Sigmoid colon (tissue), 7 donors: ENCODE data around the gene RINL. TPM values are rescaled to one million over a fixed set of nuclear protein-coding genes. Genes with fewer than 3 reads are reported as not detected.
A peak's percentile ranks its signal among the peaks of the same experiment; 100 is the strongest.

ENCODE experiments used
- DNase-seq: peaks from one replicate; pipeline ENCODE4 v3.0.0-alpha.2; 2019
- H3K27ac ChIP-seq, 4 donors: fragments of 200-600 bp; sonication (generic); one replicate each; pipeline ENCODE4 v1.5.1; 2016 to 2019; ENCODE audit warnings: mild to moderate bottlenecking in 1 of 4
- H3K27me3 ChIP-seq, 3 donors: fragments of 200-600 bp; sonication (generic); one replicate each; pipeline ENCODE4 v1.5.1; 2019; ENCODE audit warnings: mild to moderate bottlenecking in 1 of 3
- H3K36me3 ChIP-seq, 4 donors: fragments of 200-600 bp; sonication (generic); one replicate each; pipeline ENCODE4 v1.5.1; 2016 to 2019
- H3K4me1 ChIP-seq, 4 donors: fragments of 200-600 bp; sonication (generic); one replicate each; pipeline ENCODE4 v1.5.1; 2017 to 2019
- H3K4me3 ChIP-seq, 4 donors: fragments of 200-600 bp; sonication (generic); one replicate each; pipeline ENCODE4 v1.5.1; 2017 to 2019; ENCODE audit warnings: mild to moderate bottlenecking in 2 of 4, moderate library complexity in 1 of 4
- H3K9me3 ChIP-seq, 4 donors: fragments of 200-600 bp in 3 of 4; sonication (generic) in 3 of 4; one replicate each; pipeline versions ENCODE4 v1.5.1 to v1.6.1; 2013 to 2019
- EP300 ChIP-seq, 4 donors: sonication (generic); formaldehyde crosslinking; IDR thresholded peaks; one replicate each; pipeline ENCODE4 v1.6.1; 2017; ENCODE audit warnings: antibody characterized with exemption in 4 of 4
- POLR2A ChIP-seq, 2 donors: fragments of 450-650 bp; IDR thresholded peaks; one replicate each; pipeline ENCODE4 v1.6.1; 2016; ENCODE audit warnings: antibody characterized with exemption in 2 of 2, mild to moderate bottlenecking in 2 of 2, moderate library complexity in 2 of 2
- POLR2AphosphoS5 ChIP-seq, 4 donors: sonication (generic); formaldehyde crosslinking; IDR thresholded peaks; one replicate each; pipeline ENCODE4 v1.6.1; 2017; ENCODE audit warnings: antibody characterized with exemption in 4 of 4
- WGBS, 2 donors: extraction: QIAGEN DNeasy Blood & Tissue Kit; methylation state at CpG; one replicate each; pipeline ENCODE4 v1.1.7; 2013; 5-methylcytosine and 5-hydroxymethylcytosine counted together
- intact Hi-C: fragments of 100-400 bp; cut with DNase I; formaldehyde crosslinking; loops from one replicate; pipeline ENCODE4 v1.15.1; 2023
- polyA plus RNA-seq, 3 donors: library from polyadenylated mRNA; stranded (reverse); fragments of 200-250 nt; gene quantifications; one replicate each; pipeline ENCODE4 v1.2.3, GENCODE V29; 2013
- total RNA-seq, 4 donors: library from RNA; depleted of rRNA; stranded (reverse); fragments of >200 nt; gene quantifications; one replicate each; pipeline ENCODE4 v1.1.0, GENCODE V29; 2016
- TF ChIP-seq, protein P1 (sequence below), 4 experiments: fragments of 450-650 bp in 3 of 4; fragments of 200-600 bp in 1 of 4; IDR thresholded peaks; one replicate each; pipeline ENCODE4 v1.5.1; 2016 to 2019; ENCODE audit warnings: antibody characterized with exemption in 4 of 4, mild to moderate bottlenecking in 3 of 4, moderate library complexity in 2 of 4
- donor health status: healthy with polysubstance abuse.
- donor health status: Bipolar disorder and iron deficiency.
- donor health status: healthy.

Gene RINL
- total and polyA plus RNA-seq, 7 donors: 3.5 to 17.6 (median 4.8) TPM

DNA sequence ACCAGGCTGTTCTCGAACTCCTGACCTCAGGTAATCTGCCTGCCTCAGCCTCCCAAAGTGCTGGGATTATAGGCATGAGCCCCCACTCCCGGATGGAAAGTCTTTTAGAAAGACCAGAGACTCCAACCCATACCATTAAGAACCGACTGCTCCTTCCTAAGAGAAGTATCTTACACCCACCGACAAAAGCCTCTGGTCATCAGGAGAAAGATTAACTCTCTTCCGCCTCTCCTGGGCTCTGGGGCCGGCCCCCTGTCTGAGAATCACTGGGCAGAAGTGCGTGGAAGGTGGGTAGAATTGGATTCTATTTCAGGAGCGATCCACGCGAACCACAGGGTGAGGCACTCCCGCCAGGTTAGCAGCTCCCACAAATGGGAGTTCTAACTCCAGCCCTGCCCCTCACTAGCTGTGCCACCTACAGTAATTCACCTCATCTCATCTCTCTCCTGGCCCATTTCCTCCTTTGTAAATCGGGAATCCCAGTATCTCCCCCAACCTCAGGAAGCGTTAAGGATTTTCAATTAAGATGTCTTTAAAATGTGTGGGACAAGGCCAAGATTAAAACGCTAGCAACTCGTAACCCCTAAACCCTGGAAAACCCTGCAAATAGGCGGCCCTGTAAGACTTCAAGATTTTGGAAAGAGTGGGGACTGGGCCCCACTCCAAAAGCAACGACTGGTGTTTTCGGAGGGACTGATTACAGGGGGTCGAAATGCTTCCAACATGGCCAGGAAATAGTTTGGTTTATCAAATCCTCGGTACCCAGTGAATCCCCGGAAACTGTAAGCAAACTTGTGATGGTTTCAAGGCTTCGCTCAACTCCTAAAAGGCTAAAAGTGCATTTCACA lies 29.6 kb downstream of the RINL start:
- Histone ChIP-seq H3K27ac (peak overlapping the region; percentile 100), H3K27me3 (no peaks in the 10 kb centered on the region), H3K4me1 (peaks cover 0 to 68% (median 53%) of the 10 kb centered on the region in 4 donors), H3K9me3 (no peaks in the 10 kb centered on the region), H3K36me3 (peaks cover 34 to 42% (median 39%) of the 10 kb centered on the region in 4 donors), H3K4me3 (peak overlapping the region; percentile 73 to 100 (median 98))
- DNase-seq: no peak
- intact Hi-C loops: loop anchor here (1.0 kb wide), 1 partner anchor 16 kb away; no protein-coding TSS in a partner anchor
- TF ChIP-seq POLR2A (IDR thresholded peaks at IDR 0.05) (no peak), EP300 (IDR thresholded peaks at IDR 0.05) (no peak), POLR2AphosphoS5 (IDR thresholded peaks at IDR 0.05) (no peak)
- TF ChIP-seq, protein P1, sequence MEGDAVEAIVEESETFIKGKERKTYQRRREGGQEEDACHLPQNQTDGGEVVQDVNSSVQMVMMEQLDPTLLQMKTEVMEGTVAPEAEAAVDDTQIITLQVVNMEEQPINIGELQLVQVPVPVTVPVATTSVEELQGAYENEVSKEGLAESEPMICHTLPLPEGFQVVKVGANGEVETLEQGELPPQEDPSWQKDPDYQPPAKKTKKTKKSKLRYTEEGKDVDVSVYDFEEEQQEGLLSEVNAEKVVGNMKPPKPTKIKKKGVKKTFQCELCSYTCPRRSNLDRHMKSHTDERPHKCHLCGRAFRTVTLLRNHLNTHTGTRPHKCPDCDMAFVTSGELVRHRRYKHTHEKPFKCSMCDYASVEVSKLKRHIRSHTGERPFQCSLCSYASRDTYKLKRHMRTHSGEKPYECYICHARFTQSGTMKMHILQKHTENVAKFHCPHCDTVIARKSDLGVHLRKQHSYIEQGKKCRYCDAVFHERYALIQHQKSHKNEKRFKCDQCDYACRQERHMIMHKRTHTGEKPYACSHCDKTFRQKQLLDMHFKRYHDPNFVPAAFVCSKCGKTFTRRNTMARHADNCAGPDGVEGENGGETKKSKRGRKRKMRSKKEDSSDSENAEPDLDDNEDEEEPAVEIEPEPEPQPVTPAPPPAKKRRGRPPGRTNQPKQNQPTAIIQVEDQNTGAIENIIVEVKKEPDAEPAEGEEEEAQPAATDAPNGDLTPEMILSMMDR (IDR thresholded peaks at IDR 0.05): no peak
- WGBS, 2 donors: 8 to 27% methylated on average over 22 of the region's 22 CpGs

DNA sequence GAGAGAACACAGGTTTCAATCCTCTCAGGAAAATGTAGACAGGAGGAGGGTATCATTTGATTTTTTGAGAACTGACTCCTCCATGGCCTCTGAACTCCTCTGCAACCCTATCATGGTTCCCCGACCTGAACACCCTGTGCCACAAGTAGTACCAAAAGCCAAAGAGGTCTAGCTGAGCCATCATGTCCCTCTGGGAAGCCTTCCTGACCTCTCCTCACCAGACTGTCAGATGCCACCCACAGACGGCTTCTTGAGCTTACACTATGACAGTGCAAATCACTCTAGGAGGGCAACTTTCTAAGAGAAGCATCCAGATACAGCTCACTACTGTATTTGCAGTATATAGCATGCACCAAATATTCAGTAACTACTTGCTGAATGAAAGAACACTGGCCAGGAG lies 32.0 kb downstream of the RINL start:
- no peak for DNase-seq
- Histone ChIP-seq H3K4me1 (peaks cover 0 to 58% (median 44%) of the 10 kb centered on the region in 4 donors), H3K36me3 (peaks cover 56 to 67% (median 64%) of the 10 kb centered on the region in 4 donors), H3K27me3 (no peaks in the 10 kb centered on the region), H3K27ac (no peak overlapping the region), H3K4me3 (no peak overlapping the region), H3K9me3 (no peaks in the 10 kb centered on the region)
- TF ChIP-seq POLR2A (IDR thresholded peaks at IDR 0.05) (no peak), POLR2AphosphoS5 (IDR thresholded peaks at IDR 0.05) (no peak), EP300 (IDR thresholded peaks at IDR 0.05) (no peak)
- TF ChIP-seq, protein P1 (IDR thresholded peaks at IDR 0.05): no peak
- intact Hi-C loops: no loop called here
- 76 to 78% methylated on average over 2 of the region's 2 CpGs for WGBS, 2 donors

DNA sequence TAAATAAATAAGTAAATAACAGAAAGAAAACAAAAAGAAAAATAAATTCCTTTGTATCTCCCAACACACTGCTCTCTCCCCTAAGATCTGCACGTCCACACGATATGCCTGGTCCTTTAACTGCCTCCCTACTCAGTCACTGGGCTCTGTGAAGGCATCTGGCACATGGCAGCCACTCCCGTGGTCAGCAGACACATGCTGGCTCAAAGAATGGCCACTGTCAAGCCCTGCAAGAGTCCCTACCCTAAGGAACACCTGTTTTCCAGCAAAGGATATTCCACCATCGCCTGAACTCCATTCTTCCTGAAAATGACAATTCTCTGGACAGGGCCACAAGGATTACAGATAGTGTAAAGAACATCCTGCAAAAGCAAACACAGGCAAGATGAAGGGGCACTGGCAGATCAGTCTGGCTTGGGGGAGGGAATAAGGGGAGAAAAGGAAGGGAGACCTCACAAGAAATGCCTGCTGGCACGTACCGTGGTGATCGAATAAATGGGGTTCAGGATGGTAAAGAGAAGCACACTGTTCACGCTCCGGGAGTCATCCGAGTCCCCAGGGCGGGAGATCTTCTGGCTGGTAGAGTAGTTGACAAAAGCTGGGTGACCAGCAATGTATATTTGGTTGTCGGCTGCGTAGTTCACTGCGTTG lies 32.6 kb downstream of the RINL start:
- H3K27ac ChIP-seq: no peak overlapping the region
- peaks cover 62 to 73% (median 70%) of the 10 kb centered on the region in 4 donors for H3K36me3 ChIP-seq
- 94 to 95% methylated on average over 14 of the region's 14 CpGs for WGBS, 2 donors
- H3K27me3 ChIP-seq: no peaks in the 10 kb centered on the region
- no peak for DNase-seq
- H3K4me1 ChIP-seq: peaks cover 0 to 54% (median 41%) of the 10 kb centered on the region in 4 donors
- TF ChIP-seq EP300 (IDR thresholded peaks at IDR 0.05) (no peak), POLR2A (IDR thresholded peaks at IDR 0.05) (no peak), POLR2AphosphoS5 (IDR thresholded peaks at IDR 0.05) (no peak)
- TF ChIP-seq, protein P1 (IDR thresholded peaks at IDR 0.05): no peak
- intact Hi-C loops: no loop called here
- no peaks in the 10 kb centered on the region for H3K9me3 ChIP-seq
- no peak overlapping the region for H3K4me3 ChIP-seq

DNA sequence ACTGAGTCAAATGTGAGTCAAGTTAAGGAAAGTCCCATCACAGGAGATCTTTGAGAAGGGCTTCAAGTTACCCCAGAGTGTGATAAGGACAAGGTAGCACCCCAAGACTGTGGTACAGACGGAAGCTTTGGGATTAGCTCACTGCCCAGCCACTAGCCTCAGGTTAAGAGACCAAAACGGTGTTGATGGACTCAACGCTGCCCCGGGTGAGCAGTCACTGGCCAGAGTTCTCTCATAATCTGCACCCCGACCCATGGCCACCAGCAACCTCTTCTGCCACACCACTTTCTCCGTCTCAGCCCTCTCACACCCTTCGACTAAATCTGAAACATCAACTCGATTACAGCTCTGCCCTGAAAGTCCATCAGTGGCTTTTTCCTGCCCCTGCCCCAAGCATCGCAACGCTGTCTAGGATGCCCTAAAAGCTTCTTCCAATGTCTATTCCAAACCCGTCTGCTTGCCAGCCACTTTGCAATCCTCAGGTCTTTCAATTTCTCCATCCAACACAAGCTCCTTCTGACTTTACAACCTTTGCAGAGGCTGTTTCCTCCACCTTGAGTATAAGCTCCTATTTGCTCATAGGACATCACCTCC lies 33.9 kb downstream of the RINL start:
- no peak for DNase-seq
- 91 to 92% methylated on average over 11 of the region's 11 CpGs for WGBS, 2 donors
- no peak overlapping the region for H3K4me3 ChIP-seq
- no peaks in the 10 kb centered on the region for H3K27me3 ChIP-seq
- peaks cover 0 to 54% (median 41%) of the 10 kb centered on the region in 4 donors for H3K4me1 ChIP-seq
- H3K36me3 ChIP-seq: peaks cover 74 to 86% (median 83%) of the 10 kb centered on the region in 4 donors
- H3K9me3 ChIP-seq: no peaks in the 10 kb centered on the region
- H3K27ac ChIP-seq: no peak overlapping the region
- intact Hi-C loops: no loop called here
- no peak for TF ChIP-seq EP300 (IDR thresholded peaks at IDR 0.05)
- TF ChIP-seq POLR2AphosphoS5 (IDR thresholded peaks at IDR 0.05): no peak
- TF ChIP-seq, protein P1 (IDR thresholded peaks at IDR 0.05): no peak
- TF ChIP-seq POLR2A (IDR thresholded peaks at IDR 0.05): no peak
